Neural progenitor cell (in vitro differentiated cells): Measurements from ENCODE around the gene ANTXR1. TPM values are rescaled to one million over a fixed set of nuclear protein-coding genes. Genes with fewer than 3 reads are reported as not detected.

Source experiments
- DNase-seq: peaks from one replicate; pipeline ENCODE4 v3.0.0-alpha.2; 2016; ENCODE audit warnings: low spot score
- H2AFZ ChIP-seq: fragments of 200-600 bp; sonication (generic); replicated peaks from 2 replicates; pipeline ENCODE4 v1.6.1; 2016; ENCODE audit warnings: antibody characterized with exemption
- H3F3A ChIP-seq: fragments of 200-600 bp; sonication (generic); 2 replicates; pipeline ENCODE4 v1.6.1; 2016; ENCODE audit warnings: antibody characterized with exemption, low read depth
- H3K27ac ChIP-seq: fragments of 200-600 bp; sonication (generic); 2 replicates; pipeline ENCODE4 v1.5.1; 2016; ENCODE audit warnings: mild to moderate bottlenecking
- H3K27me3 ChIP-seq: fragments of 200-600 bp; sonication (generic); 2 replicates; pipeline ENCODE4 v1.6.1; 2016; ENCODE audit warnings: mild to moderate bottlenecking, moderate library complexity
- H3K36me3 ChIP-seq: fragments of 200-600 bp; sonication (generic); 2 replicates; pipeline ENCODE4 v1.5.1; 2016
- H3K4me1 ChIP-seq: fragments of 200-600 bp; sonication (generic); 2 replicates; pipeline ENCODE4 v1.6.1; 2016; ENCODE audit warnings: mixed run types
- H3K4me2 ChIP-seq: fragments of 200-600 bp; sonication (generic); 2 replicates; pipeline ENCODE4 v1.6.1; 2016
- H3K4me3 ChIP-seq: fragments of 200-600 bp; sonication (generic); 2 replicates; pipeline ENCODE4 v1.5.1; 2016
- H3K79me2 ChIP-seq: fragments of 200-600 bp; sonication (generic); 2 replicates; pipeline ENCODE4 v1.6.1; 2016; ENCODE audit warnings: low read depth
- H3K9ac ChIP-seq: fragments of 200-600 bp; sonication (generic); 2 replicates; pipeline ENCODE4 v1.6.1; 2016
- H3K9me3 ChIP-seq: fragments of 200-600 bp; sonication (generic); 2 replicates; pipeline ENCODE4 v1.5.1; 2016; ENCODE audit warnings: low read depth
- H4K20me1 ChIP-seq: fragments of 200-600 bp; sonication (generic); 2 replicates; pipeline ENCODE4 v1.6.1; 2016; ENCODE audit warnings: low read depth
- H3K27ac Mint-ChIP-seq: 3 replicates; pipeline ENCODE4 v1.8.0; 2021; ENCODE audit warnings: mixed read lengths
- H3K27me3 Mint-ChIP-seq: 2 replicates; pipeline ENCODE4 v1.8.0; 2022; ENCODE audit warnings: low read depth, mild to moderate bottlenecking, inconsistent platforms, moderate library complexity, mixed read lengths; ENCODE audit not compliant: insufficient read depth
- H3K36me3 Mint-ChIP-seq: 3 replicates; pipeline ENCODE4 v1.8.0; 2021; ENCODE audit warnings: mixed read lengths
- H3K4me1 Mint-ChIP-seq: 3 replicates; pipeline ENCODE4 v1.8.0; 2021; ENCODE audit warnings: mixed read lengths
- H3K4me3 Mint-ChIP-seq: 3 replicates; pipeline ENCODE4 v1.8.0; 2021; ENCODE audit warnings: mild to moderate bottlenecking, moderate library complexity, mixed read lengths
- H3K9me3 Mint-ChIP-seq: 3 replicates; pipeline ENCODE4 v1.8.0; 2020; ENCODE audit warnings: mixed read lengths
- EZH2 ChIP-seq: fragments of 200-600 bp; sonication (generic); IDR thresholded peaks from 2 replicates; pipeline ENCODE4 v1.6.1; 2017; ENCODE audit warnings: antibody characterized with exemption, mild to moderate bottlenecking, moderate library complexity
- EZH2phosphoT487 ChIP-seq: fragments of 200-600 bp; sonication (generic); IDR thresholded peaks from 2 replicates; pipeline ENCODE4 v1.6.1; 2017; ENCODE audit warnings: antibody characterized with exemption
- total RNA-seq: library from RNA; depleted of rRNA; stranded (reverse); fragments of >200 nt; gene quantifications from 2 replicates; pipeline ENCODE4 v1.2.3, GENCODE V29; 2015; ENCODE audit warnings: low replicate concordance
- TF ChIP-seq, protein P1 (sequence below): fragments of 200-600 bp; sonication (generic); IDR thresholded peaks from 2 replicates; pipeline ENCODE4 v1.5.1; 2017; ENCODE audit warnings: antibody characterized with exemption, mild to moderate bottlenecking

Gene ANTXR1
- total RNA-seq, 1 donor from 2014 or later = 6.7 TPM

DNA sequence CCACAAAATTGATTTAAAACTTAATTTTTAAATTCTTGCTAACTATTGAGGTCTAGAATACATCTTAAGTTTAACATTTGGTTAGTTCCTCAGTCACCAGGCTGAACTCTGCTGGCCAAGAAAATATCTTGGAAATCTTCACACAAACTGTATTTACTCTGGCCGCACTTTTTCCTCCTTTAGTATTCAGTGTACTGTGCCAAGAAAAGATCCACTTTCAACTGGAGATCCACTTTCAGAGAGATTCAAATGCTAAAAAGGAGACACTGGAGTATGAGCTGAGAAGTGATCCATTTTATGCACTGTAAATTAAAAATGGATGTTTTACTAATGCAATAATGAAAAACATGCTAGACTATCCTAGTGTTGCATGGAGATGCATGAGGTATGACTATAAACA, 98.1 kb downstream of the ANTXR1 start:
- H3K9me3 ChIP-seq = no peaks in the 10 kb centered on the region
- H3K36me3 Mint-ChIP-seq = peaks cover 33% of the 10 kb centered on the region
- H4K20me1 ChIP-seq = no peaks in the 10 kb centered on the region
- no peak overlapping the region for H3K4me2 ChIP-seq
- no peaks in the 10 kb centered on the region for H3K4me1 ChIP-seq
- no peak for DNase-seq
- TF ChIP-seq, protein P1, sequence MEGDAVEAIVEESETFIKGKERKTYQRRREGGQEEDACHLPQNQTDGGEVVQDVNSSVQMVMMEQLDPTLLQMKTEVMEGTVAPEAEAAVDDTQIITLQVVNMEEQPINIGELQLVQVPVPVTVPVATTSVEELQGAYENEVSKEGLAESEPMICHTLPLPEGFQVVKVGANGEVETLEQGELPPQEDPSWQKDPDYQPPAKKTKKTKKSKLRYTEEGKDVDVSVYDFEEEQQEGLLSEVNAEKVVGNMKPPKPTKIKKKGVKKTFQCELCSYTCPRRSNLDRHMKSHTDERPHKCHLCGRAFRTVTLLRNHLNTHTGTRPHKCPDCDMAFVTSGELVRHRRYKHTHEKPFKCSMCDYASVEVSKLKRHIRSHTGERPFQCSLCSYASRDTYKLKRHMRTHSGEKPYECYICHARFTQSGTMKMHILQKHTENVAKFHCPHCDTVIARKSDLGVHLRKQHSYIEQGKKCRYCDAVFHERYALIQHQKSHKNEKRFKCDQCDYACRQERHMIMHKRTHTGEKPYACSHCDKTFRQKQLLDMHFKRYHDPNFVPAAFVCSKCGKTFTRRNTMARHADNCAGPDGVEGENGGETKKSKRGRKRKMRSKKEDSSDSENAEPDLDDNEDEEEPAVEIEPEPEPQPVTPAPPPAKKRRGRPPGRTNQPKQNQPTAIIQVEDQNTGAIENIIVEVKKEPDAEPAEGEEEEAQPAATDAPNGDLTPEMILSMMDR = no peak
- no peak for TF ChIP-seq EZH2phosphoT487
- no peak for TF ChIP-seq EZH2
- no peak overlapping the region for H3K27ac ChIP-seq
- H3K79me2 ChIP-seq = no peaks in the 10 kb centered on the region
- no peaks in the 10 kb centered on the region for H3F3A ChIP-seq
- H3K9me3 Mint-ChIP-seq = no peaks in the 10 kb centered on the region
- no peaks in the 10 kb centered on the region for H3K4me1 Mint-ChIP-seq
- peaks cover 2% of the 10 kb centered on the region for H3K27me3 Mint-ChIP-seq
- H3K4me3 Mint-ChIP-seq = no peak overlapping the region
- no peaks in the 10 kb centered on the region for H3K27me3 ChIP-seq
- no peak overlapping the region for H3K27ac Mint-ChIP-seq
- H3K4me3 ChIP-seq = no peak overlapping the region
- H3K36me3 ChIP-seq = no peaks in the 10 kb centered on the region
- H3K9ac ChIP-seq = no peak overlapping the region
- H2AFZ ChIP-seq = no peak overlapping the region

GRCh38 chr2:69113627-69114026, 100.6 kb downstream of the ANTXR1 start:
- TF ChIP-seq, protein P1 = no peak
- TF ChIP-seq EZH2phosphoT487 = no peak
- TF ChIP-seq EZH2 = no peak
- peaks cover 23% of the 10 kb centered on the region for H3K36me3 Mint-ChIP-seq
- Histone ChIP-seq H3K4me3 (no peak overlapping the region), H3K9me3 (no peaks in the 10 kb centered on the region), H2AFZ (no peak overlapping the region), H4K20me1 (no peaks in the 10 kb centered on the region), H3F3A (no peaks in the 10 kb centered on the region), H3K4me1 (no peaks in the 10 kb centered on the region), H3K9ac (no peak overlapping the region), H3K79me2 (no peaks in the 10 kb centered on the region), H3K36me3 (no peaks in the 10 kb centered on the region), H3K27ac (no peak overlapping the region), H3K27me3 (no peaks in the 10 kb centered on the region), H3K4me2 (no peak overlapping the region)
- no peak for DNase-seq
- H3K27me3 Mint-ChIP-seq = peaks cover 3% of the 10 kb centered on the region
- H3K27ac Mint-ChIP-seq = no peak overlapping the region
- H3K9me3 Mint-ChIP-seq = no peaks in the 10 kb centered on the region
- H3K4me3 Mint-ChIP-seq = no peak overlapping the region
- H3K4me1 Mint-ChIP-seq = no peaks in the 10 kb centered on the region

DNA sequence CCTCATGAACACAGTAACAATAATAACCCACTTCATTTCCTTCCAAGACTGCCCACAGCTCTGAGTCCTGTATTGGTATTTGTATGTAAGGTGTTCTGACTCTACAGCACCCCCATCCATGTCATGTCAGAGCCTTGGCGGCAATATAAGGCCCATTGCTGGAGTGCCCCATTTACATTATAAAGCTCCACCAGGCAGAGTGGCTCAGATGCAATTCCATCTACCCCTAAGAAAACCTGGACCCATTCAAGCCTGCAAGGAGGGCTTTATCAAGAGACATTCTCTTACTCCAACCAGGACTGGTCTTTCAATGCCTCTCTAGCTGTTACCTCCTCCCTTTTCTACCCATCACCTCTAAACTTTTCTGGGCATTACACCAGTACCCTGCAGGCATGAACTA, 101.6 kb downstream of the ANTXR1 start:
- Histone ChIP-seq H3K79me2 (no peaks in the 10 kb centered on the region), H2AFZ (no peak overlapping the region), H3F3A (no peaks in the 10 kb centered on the region), H3K4me3 (no peak overlapping the region), H3K9me3 (no peaks in the 10 kb centered on the region), H3K4me2 (no peak overlapping the region), H3K27ac (no peak overlapping the region), H3K4me1 (no peaks in the 10 kb centered on the region), H3K36me3 (no peaks in the 10 kb centered on the region), H3K27me3 (no peaks in the 10 kb centered on the region), H3K9ac (no peak overlapping the region), H4K20me1 (no peaks in the 10 kb centered on the region)
- Mint-ChIP-seq H3K9me3 (no peaks in the 10 kb centered on the region), H3K27ac (no peak overlapping the region), H3K27me3 (peaks cover 3% of the 10 kb centered on the region), H3K4me3 (no peak overlapping the region), H3K36me3 (peaks cover 21% of the 10 kb centered on the region), H3K4me1 (no peaks in the 10 kb centered on the region)
- no peak for DNase-seq
- TF ChIP-seq EZH2phosphoT487 (no peak), EZH2 (no peak)
- TF ChIP-seq, protein P1 = no peak
